Stomach (tissue), 9 donors: ENCODE measurements around the gene TLR7. TPM values are rescaled to one million over a fixed set of nuclear protein-coding genes. Genes with fewer than 3 reads are reported as not detected.

ENCODE experiments used
- DNase-seq, 2 donors: peaks; one replicate each; pipeline versions ENCODE4 v3.0.0 to v3.0.0-alpha.2; 2013 to 2019
- H3K27ac ChIP-seq, 5 donors: fragments of 200-600 bp in 4 of 5; sonication (generic) in 4 of 5; one replicate each; pipeline ENCODE4 v1.5.1; 2013 to 2019; ENCODE audit warnings: mild to moderate bottlenecking in 1 of 5, moderate library complexity in 1 of 5
- H3K27me3 ChIP-seq, 3 donors: fragments of 200-600 bp; sonication (generic); one replicate each; pipeline ENCODE4 v1.5.1; 2017 to 2019; ENCODE audit warnings: mixed run types in 1 of 3
- H3K36me3 ChIP-seq, 4 donors: fragments of 200-600 bp; sonication (generic); 1 replicate in 3 of 4; 2 replicates in 1 of 4; pipeline ENCODE4 v1.5.1; 2016 to 2019
- H3K4me1 ChIP-seq, 4 donors: fragments of 200-600 bp; sonication (generic); one replicate each; pipeline ENCODE4 v1.5.1; 2016 to 2019
- H3K4me3 ChIP-seq, 4 donors: fragments of 200-600 bp; sonication (generic) in 3 of 4; one replicate each; pipeline ENCODE4 v1.5.1; 2016 to 2019; ENCODE audit warnings: mild to moderate bottlenecking in 1 of 4
- H3K9me3 ChIP-seq, 4 donors: fragments of 200-600 bp; sonication (generic); one replicate each; pipeline ENCODE4 v1.5.1; 2016 to 2019
- CTCF ChIP-seq, 7 experiments: fragments of 450-650 bp in 4 of 7; fragments of 200-600 bp in 3 of 7; sonication (generic) in 3 of 7; IDR thresholded peaks; one replicate each; pipeline ENCODE4 v1.5.1; 2016 to 2019; ENCODE audit warnings: antibody characterized with exemption in 7 of 7, control low read depth in 2 of 7, mild to moderate bottlenecking in 1 of 7
- EP300 ChIP-seq: sonication (generic); formaldehyde crosslinking; IDR thresholded peaks from one replicate; pipeline ENCODE4 v1.6.1; 2017; ENCODE audit warnings: antibody characterized with exemption
- POLR2A ChIP-seq, 4 donors: fragments of 450-650 bp; IDR thresholded peaks; one replicate each; pipeline ENCODE4 v1.6.1; 2016; ENCODE audit warnings: antibody characterized with exemption in 4 of 4, control low read depth in 2 of 4, mild to moderate bottlenecking in 1 of 4, moderate library complexity in 1 of 4
- POLR2AphosphoS5 ChIP-seq, 3 donors: sonication (generic); formaldehyde crosslinking; IDR thresholded peaks; one replicate each; pipeline ENCODE4 v1.6.1; 2016; ENCODE audit warnings: antibody characterized with exemption in 3 of 3
- WGBS, 5 donors: extraction: QIAGEN DNeasy Blood & Tissue Kit in 3 of 5; methylation state at CpG; one replicate each; pipeline versions ENCODE4 v1.1.5 to v1.1.7; 2013 to 2018; 5-methylcytosine and 5-hydroxymethylcytosine counted together
- intact Hi-C: fragments of 100-400 bp; cut with DNase I; formaldehyde crosslinking; loops from one replicate; pipeline ENCODE4 v1.15.1; 2023; ENCODE audit warnings: low total_unique reads
- polyA plus RNA-seq, 3 donors: library from polyadenylated mRNA; stranded (reverse); fragments of 200-250 nt; gene quantifications; one replicate each; pipeline ENCODE4 v1.2.3, GENCODE V29; 2013
- total RNA-seq, 5 donors: library from RNA; depleted of rRNA; stranded (reverse); fragments of >200 nt; gene quantifications; one replicate each; pipeline versions ENCODE4 v1.1.0 to v1.2.3, GENCODE V29; 2014 to 2016
- donor health status: healthy with polysubstance abuse.
- donor health status: Bipolar disorder and iron deficiency.
- donor health status: healthy.

The TLR7 gene
- total and polyA plus RNA-seq, 8 donors: 0.08 to 1.2 (median 0.43) TPM; not detected in 2

GRCh38 chrX:12934850-12935249, 68.0 kb downstream of the TLR7 start:
- intact Hi-C loops: no loop called here
- Histone ChIP-seq H3K27me3 (no peaks in the 10 kb centered on the region), H3K4me1 (no peaks in the 10 kb centered on the region), H3K4me3 (no peak overlapping the region), H3K9me3 (peaks cover 0 to 4% (median 0%) of the 10 kb centered on the region in 4 donors), H3K36me3 (no peaks in the 10 kb centered on the region), H3K27ac (no peak overlapping the region)
- 28 to 81% (median 62%) methylated on average over 5 of the region's 5 CpGs for WGBS, 5 donors
- TF ChIP-seq EP300: no peak
- no peak for TF ChIP-seq CTCF (IDR thresholded peaks at IDR 0.05)
- no peak for TF ChIP-seq POLR2A (IDR thresholded peaks at IDR 0.05)
- TF ChIP-seq POLR2AphosphoS5 (IDR thresholded peaks at IDR 0.05): no peak
- DNase-seq: no peak

GRCh38 chrX:12936947-12937346, 70.1 kb downstream of the TLR7 start:
- H3K9me3 ChIP-seq: peaks cover 0 to 4% (median 0%) of the 10 kb centered on the region in 4 donors
- intact Hi-C loops: no loop called here
- no peak for DNase-seq
- no peaks in the 10 kb centered on the region for H3K27me3 ChIP-seq
- 89 to 100% (median 100%) methylated on average over 1 of the region's 1 CpG for WGBS, 5 donors
- TF ChIP-seq POLR2AphosphoS5 (IDR thresholded peaks at IDR 0.05) (no peak), POLR2A (IDR thresholded peaks at IDR 0.05) (no peak), CTCF (IDR thresholded peaks at IDR 0.05) (no peak), EP300 (no peak)
- H3K27ac ChIP-seq: no peak overlapping the region
- H3K4me1 ChIP-seq: no peaks in the 10 kb centered on the region
- no peak overlapping the region for H3K4me3 ChIP-seq
- H3K36me3 ChIP-seq: no peaks in the 10 kb centered on the region

Other genes starting within 250 kb of the TLR7 start
- 10 to 100 TPM in 4 of 5 donors, 1 to 10 TPM in 1; 4.6 to 94.2 (median 58.5) TPM for gene PRPS2, start 75.7 kb upstream of the TLR7 start, total RNA-seq
- 10 to 100 TPM; 32.8 to 46.0 (median 35.0) TPM for gene PRPS2, start 75.7 kb upstream of the TLR7 start, polyA plus RNA-seq
- gene TLR8, start 39.5 kb downstream of the TLR7 start, total RNA-seq: 1 to 10 TPM in 3 of 5 donors, not detected in 2; 1.5 to 4.0 (median 1.7) TPM
- under 1 TPM in 2 of 3 donors, not detected in 1; 0.13 to 0.31 TPM for gene TLR8, start 39.5 kb downstream of the TLR7 start, polyA plus RNA-seq
- gene TMSB4X, start 108.0 kb downstream of the TLR7 start, total RNA-seq: 1,000 to 10,000 TPM; 1,734 to 4,964 (median 2,895) TPM
- over 10,000 TPM in 2 of 3 donors, 1,000 to 10,000 TPM in 1; 4,831 to 14,609 (median 13,196) TPM for gene TMSB4X, start 108.0 kb downstream of the TLR7 start, polyA plus RNA-seq
- gene FAM9C, start 177.5 kb downstream of the TLR7 start, total RNA-seq: under 1 TPM in 1 of 5 donors, not detected in 4; 0.18 TPM
- gene FAM9C, start 177.5 kb downstream of the TLR7 start, polyA plus RNA-seq: under 1 TPM in 1 of 3 donors, not detected in 2; 0.31 TPM